Measurements from ENCODE around the gene IGSF10. TPM values are rescaled to one million over a fixed set of nuclear protein-coding genes. Genes with fewer than 3 reads are reported as not detected.

IGSF10 gene
- total and polyA plus RNA-seq, 4 experiments from 2014 or later, result not detected

- ChIA-PET CTCF (ENCODE audit: partially characterized antibody) (interaction anchor here (1.1 to 1.6 kb wide), 2 partner anchors 45 to 485 kb away, joined by 3 to 4 read pairs; no protein-coding TSS in a partner anchor), POLR2A (ENCODE audit: partially characterized antibody) (no interaction called here)
- Histone ChIP-seq H3K9me3 (ENCODE audit: control insufficient read depth in 1 of 2, low read length in 2 of 2) (no peaks in the 10 kb centered on the region), H3K27ac (ENCODE audit: low read depth, low read length) (no peak overlapping the region), H3K4me1 (ENCODE audit: insufficient read depth, low read length) (no peaks in the 10 kb centered on the region), H3K36me3 (ENCODE audit: insufficient read depth, low read length) (no peaks in the 10 kb centered on the region), H3K4me3 (ENCODE audit: low read length in 2 of 2) (no peak overlapping the region), H3K27me3 (ENCODE audit: insufficient read depth, low read length) (no peaks in the 10 kb centered on the region)
- H3K27me3 Mint-ChIP-seq, result peaks cover 0 to 4% of the 10 kb centered on the region in 2 donors
- DNase-seq, result no peak
- no peaks in the 10 kb centered on the region for H3K36me3 Mint-ChIP-seq
- no peaks in the 10 kb centered on the region for H3K4me1 Mint-ChIP-seq
- no peaks in the 10 kb centered on the region for H3K9me3 Mint-ChIP-seq
- no peak overlapping the region for H3K27ac Mint-ChIP-seq
- intact Hi-C loops (cut with micrococcal nuclease), result no loop called here
- no peak overlapping the region for H3K4me3 Mint-ChIP-seq
These were observed 26.5 kb downstream of the IGSF10 start for GRCh38 chr3:151434151-151434890.

- Mint-ChIP-seq H3K4me1 (no peaks in the 10 kb centered on the region), H3K27ac (no peak overlapping the region), H3K27me3 (peaks cover 0 to 4% of the 10 kb centered on the region in 2 donors), H3K36me3 (no peaks in the 10 kb centered on the region), H3K9me3 (peaks cover 0 to 1% (median 0%) of the 10 kb centered on the region in 8 donors), H3K4me3 (no peak overlapping the region)
- Histone ChIP-seq H3K27me3 (ENCODE audit: insufficient read depth, low read length) (no peaks in the 10 kb centered on the region), H3K36me3 (ENCODE audit: insufficient read depth, low read length) (no peaks in the 10 kb centered on the region), H3K9me3 (ENCODE audit: control insufficient read depth in 1 of 2, low read length in 2 of 2) (no peaks in the 10 kb centered on the region), H3K4me3 (ENCODE audit: low read length in 2 of 2) (no peak overlapping the region), H3K4me1 (ENCODE audit: insufficient read depth, low read length) (no peaks in the 10 kb centered on the region), H3K27ac (ENCODE audit: low read depth, low read length) (no peak overlapping the region)
- CTCF ChIA-PET (ENCODE audit: partially characterized antibody), result no interaction called here
- intact Hi-C loops (cut with micrococcal nuclease), result no loop called here
- POLR2A ChIA-PET (ENCODE audit: partially characterized antibody), result no interaction called here
- DNase-seq, result no peak
These were observed 28.1 kb downstream of the IGSF10 start for GRCh38 chr3:151432616-151433372.

GRCh38 chr3:151431940-151432339 is 28.9 kb downstream of the IGSF10 start:
- Mint-ChIP-seq H3K4me1 (no peaks in the 10 kb centered on the region), H3K36me3 (no peaks in the 10 kb centered on the region), H3K9me3 (peaks cover 0 to 1% (median 0%) of the 10 kb centered on the region in 8 donors), H3K27me3 (peaks cover 0 to 4% of the 10 kb centered on the region in 2 donors), H3K27ac (no peak overlapping the region), H3K4me3 (no peak overlapping the region)
- ChIA-PET POLR2A (ENCODE audit: partially characterized antibody) (interaction anchor here (0.6 kb wide), 1 partner anchor 127 kb away, joined by 3 read pairs; no protein-coding TSS in a partner anchor), CTCF (ENCODE audit: partially characterized antibody) (no interaction called here)
- Histone ChIP-seq H3K27me3 (ENCODE audit: insufficient read depth, low read length) (no peaks in the 10 kb centered on the region), H3K4me1 (ENCODE audit: insufficient read depth, low read length) (no peaks in the 10 kb centered on the region), H3K9me3 (ENCODE audit: control insufficient read depth in 1 of 2, low read length in 2 of 2) (no peaks in the 10 kb centered on the region), H3K36me3 (ENCODE audit: insufficient read depth, low read length) (no peaks in the 10 kb centered on the region), H3K4me3 (ENCODE audit: low read length in 2 of 2) (no peak overlapping the region), H3K27ac (ENCODE audit: low read depth, low read length) (no peak overlapping the region)
- no peak for DNase-seq
- intact Hi-C loops (cut with micrococcal nuclease), result no loop called here

- Mint-ChIP-seq H3K4me3 (no peak overlapping the region), H3K27me3 (peaks cover 0 to 4% of the 10 kb centered on the region in 2 donors), H3K9me3 (peaks cover 0 to 1% (median 0%) of the 10 kb centered on the region in 8 donors), H3K36me3 (no peaks in the 10 kb centered on the region), H3K4me1 (no peaks in the 10 kb centered on the region), H3K27ac (no peak overlapping the region)
- no peak overlapping the region for H3K27ac ChIP-seq (ENCODE audit: low read depth, low read length)
- POLR2A ChIA-PET (ENCODE audit: partially characterized antibody), result no interaction called here
- H3K27me3 ChIP-seq (ENCODE audit: insufficient read depth, low read length), result no peaks in the 10 kb centered on the region
- no peaks in the 10 kb centered on the region for H3K9me3 ChIP-seq (ENCODE audit: control insufficient read depth in 1 of 2, low read length in 2 of 2)
- H3K4me1 ChIP-seq (ENCODE audit: insufficient read depth, low read length), result no peaks in the 10 kb centered on the region
- H3K4me3 ChIP-seq (ENCODE audit: low read length in 2 of 2), result no peak overlapping the region
- intact Hi-C loops (cut with micrococcal nuclease), result no loop called here
- DNase-seq, result no peak
- H3K36me3 ChIP-seq (ENCODE audit: insufficient read depth, low read length), result no peaks in the 10 kb centered on the region
- CTCF ChIA-PET (ENCODE audit: partially characterized antibody), result interaction anchor here (1.2 kb wide), 2 partner anchors 8 to 9 kb away, joined by 3 read pairs; no protein-coding TSS in a partner anchor
These were observed 29.9 kb downstream of the IGSF10 start for GRCh38 chr3:151430821-151431484.

GRCh38 chr3:151428386-151428785 is 32.5 kb downstream of the IGSF10 start:
- H3K27me3 Mint-ChIP-seq, result peaks cover 2 to 4% of the 10 kb centered on the region in 2 donors
- Histone ChIP-seq H3K36me3 (ENCODE audit: insufficient read depth, low read length) (no peaks in the 10 kb centered on the region), H3K27me3 (ENCODE audit: insufficient read depth, low read length) (no peaks in the 10 kb centered on the region), H3K4me1 (ENCODE audit: insufficient read depth, low read length) (no peaks in the 10 kb centered on the region), H3K27ac (ENCODE audit: low read depth, low read length) (no peak overlapping the region), H3K9me3 (ENCODE audit: control insufficient read depth in 1 of 2, low read length in 2 of 2) (no peaks in the 10 kb centered on the region), H3K4me3 (ENCODE audit: low read length in 2 of 2) (no peak overlapping the region)
- POLR2A ChIA-PET (ENCODE audit: partially characterized antibody), result no interaction called here
- CTCF ChIA-PET (ENCODE audit: partially characterized antibody), result no interaction called here
- intact Hi-C loops (cut with micrococcal nuclease), result no loop called here
- no peaks in the 10 kb centered on the region for H3K36me3 Mint-ChIP-seq
- DNase-seq, result no peak
- H3K4me3 Mint-ChIP-seq, result no peak overlapping the region
- H3K9me3 Mint-ChIP-seq, result peaks cover 0 to 1% (median 0%) of the 10 kb centered on the region in 8 donors
- H3K27ac Mint-ChIP-seq, result no peak overlapping the region
- H3K4me1 Mint-ChIP-seq, result no peaks in the 10 kb centered on the region

- Histone ChIP-seq H3K27me3 (ENCODE audit: insufficient read depth, low read length) (no peaks in the 10 kb centered on the region), H3K36me3 (ENCODE audit: insufficient read depth, low read length) (no peaks in the 10 kb centered on the region), H3K27ac (ENCODE audit: low read depth, low read length) (no peak overlapping the region), H3K9me3 (ENCODE audit: control insufficient read depth in 1 of 2, low read length in 2 of 2) (no peaks in the 10 kb centered on the region), H3K4me3 (ENCODE audit: low read length in 2 of 2) (no peak overlapping the region), H3K4me1 (ENCODE audit: insufficient read depth, low read length) (no peaks in the 10 kb centered on the region)
- no peak overlapping the region for H3K4me3 Mint-ChIP-seq
- H3K36me3 Mint-ChIP-seq, result no peaks in the 10 kb centered on the region
- peaks cover 0 to 1% (median 0%) of the 10 kb centered on the region in 8 donors for H3K9me3 Mint-ChIP-seq
- intact Hi-C loops (cut with micrococcal nuclease), result no loop called here
- no peak overlapping the region for H3K27ac Mint-ChIP-seq
- no peak for DNase-seq
- peaks cover 2 to 7% of the 10 kb centered on the region in 2 donors for H3K27me3 Mint-ChIP-seq
- ChIA-PET POLR2A (ENCODE audit: partially characterized antibody) (no interaction called here), CTCF (ENCODE audit: partially characterized antibody) (no interaction called here)
- H3K4me1 Mint-ChIP-seq, result no peaks in the 10 kb centered on the region
These were observed 34.6 kb downstream of the IGSF10 start for GRCh38 chr3:151426341-151426657.

- Histone ChIP-seq H3K9me3 (ENCODE audit: control insufficient read depth in 1 of 2, low read length in 2 of 2) (no peaks in the 10 kb centered on the region), H3K4me1 (ENCODE audit: insufficient read depth, low read length) (no peaks in the 10 kb centered on the region), H3K27ac (ENCODE audit: low read depth, low read length) (no peak overlapping the region), H3K4me3 (ENCODE audit: low read length in 2 of 2) (no peak overlapping the region), H3K36me3 (ENCODE audit: insufficient read depth, low read length) (no peaks in the 10 kb centered on the region), H3K27me3 (ENCODE audit: insufficient read depth, low read length) (no peaks in the 10 kb centered on the region)
- Mint-ChIP-seq H3K27me3 (peaks cover 2 to 3% of the 10 kb centered on the region in 2 donors), H3K9me3 (peaks cover 0 to 1% (median 0%) of the 10 kb centered on the region in 8 donors), H3K4me1 (no peaks in the 10 kb centered on the region), H3K36me3 (no peaks in the 10 kb centered on the region), H3K27ac (no peak overlapping the region), H3K4me3 (no peak overlapping the region)
- ChIA-PET POLR2A (ENCODE audit: partially characterized antibody) (interaction anchor here (0.6 kb wide), 1 partner anchor 40 kb away, joined by 3 read pairs; no protein-coding TSS in a partner anchor), CTCF (ENCODE audit: partially characterized antibody) (no interaction called here)
- intact Hi-C loops (cut with micrococcal nuclease), result no loop called here
- DNase-seq, result no peak
These were observed 35.1 kb downstream of the IGSF10 start for GRCh38 chr3:151425627-151426340.

Measured in CD4-positive, alpha-beta memory T cell (primary cell).